ENCODE data around the gene CCM2.

CCM2 gene

GRCh38 chr7:45082031-45082830 is 82.2 kb downstream of the CCM2 start:
- Histone ChIP-seq H2AFZ (ENCODE audit: low read depth, low read length) (no peak overlapping the region), H3K27me3 (ENCODE audit: insufficient read depth, low read length, poor library complexity) (no peaks in the 10 kb centered on the region), H3K36me3 (ENCODE audit: insufficient read depth, low read length) (peaks cover under 1% of the 10 kb centered on the region; the same call in 1 of the 2 replicates), H3K79me2 (ENCODE audit: insufficient read depth, low read length) (no peaks in the 10 kb centered on the region), H3K4me3 (ENCODE audit: low read depth in 1 of 2, low read length in 2 of 2) (no peak overlapping the region), H4K20me1 (ENCODE audit: insufficient read depth, low read length) (peaks cover 8% of the 10 kb centered on the region), H3K4me2 (ENCODE audit: insufficient read depth, low read length) (no peak overlapping the region), H3K9ac (ENCODE audit: low read depth, low read length) (no peak overlapping the region), H3K4me1 (ENCODE audit: insufficient read depth, low read length) (no peaks in the 10 kb centered on the region), H3K9me3 (ENCODE audit: insufficient read depth, low read length, severe bottlenecking) (no peaks in the 10 kb centered on the region), H3K27ac (ENCODE audit: low read length) (no peak overlapping the region)
- ATAC-seq (ENCODE audit: insufficient read depth, low read depth): no peak
- no peak for DNase-seq
- no peak for TF ChIP-seq CTCF (IDR thresholded peaks at IDR 0.05; ENCODE audit: borderline replicate concordance, extremely low read depth, low read length, poor library complexity, severe bottlenecking)
- TF ChIP-seq EZH2 (IDR thresholded peaks at IDR 0.05; ENCODE audit: borderline replicate concordance, low read depth, low read length, severe bottlenecking): no peak

GRCh38 chr7:45082831-45083331 is 82.9 kb downstream of the CCM2 start:
- no peak overlapping the region for H3K4me3 ChIP-seq (ENCODE audit: low read depth in 1 of 2, low read length in 2 of 2)
- H3K9me3 ChIP-seq (ENCODE audit: insufficient read depth, low read length, severe bottlenecking): no peaks in the 10 kb centered on the region
- peaks cover 4% of the 10 kb centered on the region; the same call in 1 of the 2 replicates for H4K20me1 ChIP-seq (ENCODE audit: insufficient read depth, low read length)
- ATAC-seq (ENCODE audit: insufficient read depth, low read depth): no peak
- H3K9ac ChIP-seq (ENCODE audit: low read depth, low read length): no peak overlapping the region
- H3K36me3 ChIP-seq (ENCODE audit: insufficient read depth, low read length): no peaks in the 10 kb centered on the region
- DNase-seq: no peak
- TF ChIP-seq EZH2 (IDR thresholded peaks at IDR 0.05; ENCODE audit: borderline replicate concordance, low read depth, low read length, severe bottlenecking) (no peak), CTCF (IDR thresholded peaks at IDR 0.05; ENCODE audit: borderline replicate concordance, extremely low read depth, low read length, poor library complexity, severe bottlenecking) (no peak)
- H3K4me2 ChIP-seq (ENCODE audit: insufficient read depth, low read length): no peak overlapping the region
- no peak overlapping the region for H2AFZ ChIP-seq (ENCODE audit: low read depth, low read length)
- H3K27me3 ChIP-seq (ENCODE audit: insufficient read depth, low read length, poor library complexity): no peaks in the 10 kb centered on the region
- H3K4me1 ChIP-seq (ENCODE audit: insufficient read depth, low read length): no peaks in the 10 kb centered on the region
- no peak overlapping the region for H3K27ac ChIP-seq (ENCODE audit: low read length)
- H3K79me2 ChIP-seq (ENCODE audit: insufficient read depth, low read length): no peaks in the 10 kb centered on the region

GRCh38 chr7:45084336-45084735 is 84.3 kb downstream of the CCM2 start:
- H3K9me3 ChIP-seq (ENCODE audit: insufficient read depth, low read length, severe bottlenecking): no peaks in the 10 kb centered on the region
- no peak for TF ChIP-seq EZH2 (IDR thresholded peaks at IDR 0.05; ENCODE audit: borderline replicate concordance, low read depth, low read length, severe bottlenecking)
- no peak for TF ChIP-seq CTCF (IDR thresholded peaks at IDR 0.05; ENCODE audit: borderline replicate concordance, extremely low read depth, low read length, poor library complexity, severe bottlenecking)
- H3K4me3 ChIP-seq (ENCODE audit: low read depth in 1 of 2, low read length in 2 of 2): no peak overlapping the region
- 0 out of 2 replicates have a peak, but pooled peaks cover 2% of the 10 kb centered on the region for H4K20me1 ChIP-seq (ENCODE audit: insufficient read depth, low read length)
- H3K36me3 ChIP-seq (ENCODE audit: insufficient read depth, low read length): no peaks in the 10 kb centered on the region
- H3K27ac ChIP-seq (ENCODE audit: low read length): no peak overlapping the region
- H3K27me3 ChIP-seq (ENCODE audit: insufficient read depth, low read length, poor library complexity): no peaks in the 10 kb centered on the region
- H3K4me2 ChIP-seq (ENCODE audit: insufficient read depth, low read length): no peak overlapping the region
- no peak for DNase-seq
- no peak for ATAC-seq (ENCODE audit: insufficient read depth, low read depth)
- no peaks in the 10 kb centered on the region for H3K4me1 ChIP-seq (ENCODE audit: insufficient read depth, low read length)
- H3K9ac ChIP-seq (ENCODE audit: low read depth, low read length): no peak overlapping the region
- H2AFZ ChIP-seq (ENCODE audit: low read depth, low read length): no peak overlapping the region
- H3K79me2 ChIP-seq (ENCODE audit: insufficient read depth, low read length): no peaks in the 10 kb centered on the region

Measured in DND-41 (cell line).